Activated CD4-positive, alpha-beta T cell treated with anti-CD3 and anti-CD28 coated beads for 48 hours (primary cell): ENCODE measurements around the gene CA10.

Experiments used
- DNase-seq: peaks from one replicate; pipeline ENCODE4 v3.0.0-alpha.2; 2020

CA10 gene

GRCh38 chr17:52145476-52145875, 13.0 kb downstream of the CA10 start:
- no peak for DNase-seq

GRCh38 chr17:52143542-52143941, 15.0 kb downstream of the CA10 start:
- no peak for DNase-seq

DNA sequence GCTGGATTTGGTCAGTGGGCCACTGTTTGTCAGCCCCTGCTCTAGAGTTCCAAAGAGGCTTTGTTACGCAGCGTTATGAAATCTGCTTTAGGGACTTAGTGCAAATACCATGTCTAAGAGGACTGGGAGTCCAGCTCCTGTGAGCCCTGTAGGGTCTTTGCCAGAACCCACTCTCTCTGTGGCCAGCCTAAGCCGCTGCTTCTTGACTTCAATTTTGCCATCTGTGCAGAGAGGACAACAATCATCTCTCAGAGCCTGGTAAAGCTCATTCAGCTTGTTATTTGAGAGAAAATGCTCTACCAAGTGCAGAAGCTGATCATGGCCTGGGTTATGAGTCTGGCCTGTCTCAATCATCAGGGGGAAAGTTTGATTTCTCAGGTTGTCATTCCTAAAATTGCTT, 17.9 kb downstream of the CA10 start:
- DNase-seq: no peak

DNA sequence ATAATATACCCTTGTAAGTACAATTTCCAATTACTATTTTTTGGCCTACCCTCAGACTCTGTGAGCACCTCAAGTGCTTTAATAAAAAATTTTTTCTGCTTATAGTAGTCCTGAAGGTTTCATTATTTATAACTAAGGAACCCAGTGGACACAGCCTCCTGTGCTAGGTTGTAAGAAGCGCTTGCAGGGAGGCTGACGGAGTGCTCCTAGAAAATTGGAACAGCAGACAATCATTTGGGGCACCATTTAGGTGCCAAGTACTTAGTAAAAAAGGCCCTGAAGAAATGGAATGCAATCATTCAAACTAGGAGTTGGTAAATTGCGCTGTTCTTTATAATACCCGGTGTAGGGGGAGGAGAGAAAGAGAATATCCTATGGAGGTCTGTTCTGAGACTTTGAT, 19.8 kb downstream of the CA10 start:
- DNase-seq: no peak

GRCh38 chr17:52138350-52138749, 20.2 kb downstream of the CA10 start:
- DNase-seq: no peak

DNA sequence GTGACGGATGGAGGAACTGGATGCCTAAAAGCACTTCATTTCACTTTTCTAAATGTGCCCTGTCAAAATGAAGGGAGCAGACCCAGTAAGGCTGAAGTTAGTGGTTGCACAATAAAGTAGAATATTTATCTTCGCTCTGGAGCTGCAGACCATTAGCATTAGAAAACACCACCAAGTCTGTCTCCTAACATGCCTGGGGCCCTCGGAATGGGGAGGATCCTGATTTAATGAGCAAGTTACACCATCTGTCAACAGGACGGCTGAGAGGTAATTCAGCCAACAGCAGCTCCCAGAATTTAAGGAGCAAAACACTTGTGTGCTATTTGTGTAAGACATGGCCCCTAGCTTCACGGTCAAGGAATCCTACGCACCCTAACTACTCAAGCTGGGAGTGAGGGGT, 22.3 kb downstream of the CA10 start:
- DNase-seq: no peak

GRCh38 chr17:52134641-52135040, 23.9 kb downstream of the CA10 start:
- no peak for DNase-seq

DNA sequence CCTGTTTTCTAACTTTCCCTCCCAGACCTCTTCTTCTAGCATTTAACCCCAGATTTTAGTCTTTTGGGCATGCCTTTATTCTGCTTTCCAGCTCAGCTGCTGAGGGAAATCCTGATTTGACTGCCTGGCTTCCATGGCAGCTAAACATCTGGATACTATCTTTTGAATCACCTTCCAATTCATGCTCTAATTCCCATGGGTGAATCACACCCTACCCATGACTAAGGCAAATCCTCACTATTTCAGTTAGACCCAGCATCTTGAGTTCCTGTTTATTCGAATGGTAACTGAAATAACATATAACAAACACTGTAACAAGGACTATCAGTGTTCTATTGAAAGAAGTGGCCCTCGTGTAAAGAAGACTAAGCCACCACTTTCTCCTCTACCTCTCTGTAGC, 29.8 kb downstream of the CA10 start:
- DNase-seq: no peak

GRCh38 chr17:52124993-52125392, 33.5 kb downstream of the CA10 start:
- no peak for DNase-seq

DNA sequence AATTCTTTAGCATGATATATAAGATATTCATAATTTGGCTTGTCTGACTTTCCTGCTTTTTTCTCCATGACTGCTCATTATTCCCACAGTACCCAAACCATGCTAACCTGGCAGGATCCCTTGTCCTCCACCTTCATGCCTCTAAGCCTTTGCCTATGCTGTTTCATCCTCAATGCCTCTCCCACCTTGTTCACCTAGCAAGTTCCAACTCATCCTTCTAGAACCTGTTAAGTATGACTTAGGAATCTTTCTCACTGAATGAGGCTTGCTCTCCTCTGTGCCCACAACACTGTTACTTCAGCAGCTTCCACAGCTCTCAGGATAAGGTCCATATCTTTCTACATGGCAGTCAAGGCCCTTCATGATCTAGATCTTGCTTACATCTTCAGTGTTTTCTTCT, 34.0 kb downstream of the CA10 start:
- no peak for DNase-seq

DNA sequence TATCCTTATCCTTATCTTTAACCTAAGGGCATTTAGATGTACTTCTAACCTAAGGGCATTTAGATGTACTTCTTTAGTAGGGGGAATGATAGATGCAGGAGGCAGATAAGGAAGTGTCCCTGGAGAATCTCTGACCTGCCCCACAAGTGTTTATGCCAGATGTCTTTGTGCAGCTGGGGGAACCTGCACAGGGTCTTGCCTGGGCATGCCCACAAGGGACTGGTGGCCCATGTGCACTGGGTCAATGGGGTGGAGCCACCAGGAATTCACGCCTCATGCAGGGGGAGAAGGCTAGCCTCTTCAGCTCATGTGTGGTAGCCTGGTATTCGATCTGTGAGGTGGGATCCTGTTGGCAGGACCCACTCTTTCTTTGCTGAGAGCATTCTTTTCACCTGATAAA, 38.0 kb downstream of the CA10 start:
- DNase-seq: no peak

DNA sequence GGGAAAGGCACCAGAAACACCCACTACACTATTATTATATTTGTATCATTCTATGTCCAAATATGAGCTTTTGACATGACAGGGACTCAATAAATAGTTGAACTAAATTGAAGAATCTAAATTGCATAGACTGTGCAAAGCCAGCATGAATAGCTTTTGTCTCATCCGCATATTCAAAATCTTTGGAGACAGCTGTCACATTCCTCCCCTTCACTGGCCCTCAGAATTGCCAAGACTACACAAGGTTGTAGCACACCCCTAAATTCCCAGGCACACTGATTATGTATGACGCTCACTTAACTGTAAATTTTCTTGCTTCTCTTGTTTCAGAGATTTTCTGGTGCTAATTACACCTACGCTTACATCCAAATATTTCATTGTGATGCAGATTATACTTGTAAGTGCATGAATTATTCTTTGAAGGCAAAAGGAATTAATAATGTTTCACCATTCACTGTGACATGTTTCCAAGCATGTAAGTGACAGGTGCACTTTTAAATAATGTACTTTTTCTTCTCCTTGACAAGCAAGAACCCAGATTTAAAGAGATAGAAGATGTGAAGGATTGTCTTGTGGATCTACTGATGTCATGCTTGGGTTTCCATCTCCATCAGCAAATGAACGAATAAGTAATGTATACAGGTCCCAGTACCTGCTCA, 47.5 kb downstream of the CA10 start:
- DNase-seq: no peak

DNA sequence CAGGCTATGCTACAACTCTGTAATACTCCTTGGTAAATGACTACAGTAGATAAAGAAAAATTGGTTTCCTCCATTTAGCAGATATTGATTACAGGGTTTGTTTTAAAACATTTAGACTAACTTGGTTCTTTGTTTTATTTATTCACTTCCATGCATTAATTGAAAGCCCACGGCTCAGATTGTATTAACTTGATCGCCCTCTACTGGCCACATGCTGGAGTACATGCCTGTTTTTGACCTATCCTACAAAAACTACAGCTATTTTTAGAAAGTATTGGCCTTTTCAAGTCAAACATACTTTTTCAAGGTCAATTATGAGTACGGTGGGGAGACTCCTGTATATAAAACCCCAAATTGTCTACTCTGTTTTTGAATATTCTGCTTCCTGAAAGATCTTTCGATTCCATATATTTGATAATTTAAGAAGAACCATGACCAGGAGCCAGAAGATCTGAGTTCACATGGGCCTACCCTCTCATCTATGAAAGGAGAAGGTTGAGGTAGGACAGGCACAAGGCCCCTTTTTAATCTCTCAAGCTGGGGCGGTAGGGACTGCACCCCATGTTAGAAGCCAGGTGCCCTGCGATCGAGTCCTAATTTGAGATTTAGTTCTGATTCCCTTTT, 51.8 kb downstream of the CA10 start:
- peak; percentile 58 for DNase-seq

DNA sequence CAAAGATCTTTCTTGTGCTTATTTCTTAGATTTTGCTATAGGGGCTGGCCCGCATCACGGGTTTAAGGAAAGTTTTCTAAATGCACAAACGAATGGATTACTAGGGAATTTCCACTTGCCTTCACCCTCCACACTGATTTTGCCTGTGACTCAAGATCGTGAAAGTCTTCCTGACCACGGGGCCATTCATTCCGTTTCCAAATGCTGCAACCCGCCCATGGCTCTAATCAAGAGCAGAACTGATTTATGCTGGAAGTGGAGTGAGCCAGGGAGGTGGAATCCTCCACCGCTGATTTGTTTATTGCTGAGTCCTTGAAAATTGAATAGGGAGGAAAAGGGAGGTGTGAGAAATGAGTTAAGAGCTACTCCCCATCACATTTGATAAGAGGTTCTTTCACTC, 52.4 kb downstream of the CA10 start:
- no peak for DNase-seq

DNA sequence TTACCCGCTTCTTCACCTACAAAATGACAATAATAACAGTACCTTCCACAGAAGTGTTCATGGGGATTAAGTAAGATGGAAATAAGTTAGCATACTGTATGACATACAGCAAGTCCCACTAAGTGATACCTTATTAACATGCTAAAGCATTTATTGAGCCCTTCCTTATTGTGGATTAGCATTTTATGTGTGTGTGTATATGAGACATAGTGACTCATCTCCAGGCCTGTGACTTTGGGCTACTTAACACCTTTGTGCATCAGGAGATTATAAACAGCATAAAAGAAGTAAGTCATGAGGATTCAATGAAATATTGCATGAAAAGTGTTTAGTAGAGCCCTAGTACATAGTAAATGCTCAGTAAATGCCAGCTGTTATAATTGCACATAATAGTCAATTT, 52.9 kb downstream of the CA10 start:
- no peak for DNase-seq

DNA sequence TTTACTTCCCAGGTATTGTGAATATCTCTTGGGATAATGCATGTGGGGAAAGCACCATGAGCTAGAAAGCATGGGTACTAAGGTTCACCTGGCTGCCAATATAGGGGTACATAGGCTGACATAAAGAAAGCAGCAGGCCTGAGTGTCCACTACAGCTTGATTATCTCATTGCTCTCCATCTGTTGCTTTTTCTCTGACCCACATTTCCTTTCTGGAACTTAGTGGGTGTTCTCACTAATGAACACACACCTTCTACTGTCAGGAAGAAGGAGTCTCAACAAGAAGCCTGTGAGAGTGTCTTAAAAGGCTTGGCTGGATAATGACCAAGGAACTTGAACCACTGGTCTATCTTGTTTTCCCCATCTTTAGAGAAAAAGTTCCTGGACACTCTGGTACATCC, 62.5 kb downstream of the CA10 start:
- DNase-seq: no peak

- no peak for DNase-seq
These were observed 74.3 kb downstream of the CA10 start for GRCh38 chr17:52084176-52084575.

DNA sequence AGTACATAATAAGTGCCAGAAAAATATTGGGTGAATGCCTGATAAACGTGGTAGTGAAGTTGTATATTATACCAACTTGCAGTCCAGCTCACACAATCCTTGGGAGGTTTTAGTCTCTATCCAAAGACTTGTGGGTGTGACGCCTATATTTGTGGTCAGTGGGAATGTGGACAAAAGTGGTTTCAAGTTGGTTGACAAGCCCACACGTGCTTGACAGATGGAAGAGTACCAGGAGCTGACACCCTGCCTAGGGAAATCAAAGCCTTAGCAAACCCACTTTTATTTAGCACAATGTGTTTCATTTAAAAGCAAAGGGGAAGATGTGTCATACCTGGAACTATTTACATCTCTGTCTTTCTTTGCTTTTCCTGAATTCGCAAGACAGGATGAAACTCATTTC, 79.0 kb downstream of the CA10 start:
- DNase-seq: no peak

GRCh38 chr17:52071712-52072111, 86.8 kb downstream of the CA10 start:
- no peak for DNase-seq

DNA sequence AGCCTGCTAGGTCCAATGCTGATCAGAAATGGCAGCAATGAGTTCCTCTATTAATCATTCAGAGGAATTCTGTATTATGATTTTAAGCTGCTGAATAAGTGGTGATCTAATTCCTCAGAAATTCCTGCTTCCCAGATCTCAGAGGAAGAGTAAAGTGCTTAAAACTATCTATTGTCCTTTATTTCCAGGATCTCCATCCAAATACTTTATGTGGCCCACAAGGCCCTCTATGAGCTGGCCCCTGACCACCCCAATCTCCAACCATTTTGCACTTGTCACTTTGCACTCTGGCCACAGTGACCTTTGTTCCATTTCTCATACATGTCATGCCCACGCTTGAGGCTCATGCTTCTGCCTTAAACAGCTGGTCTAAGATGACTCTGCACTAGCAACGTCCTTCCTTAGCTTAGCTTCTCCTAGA, 93.7 kb downstream of the CA10 start:
- no peak for DNase-seq

DNA sequence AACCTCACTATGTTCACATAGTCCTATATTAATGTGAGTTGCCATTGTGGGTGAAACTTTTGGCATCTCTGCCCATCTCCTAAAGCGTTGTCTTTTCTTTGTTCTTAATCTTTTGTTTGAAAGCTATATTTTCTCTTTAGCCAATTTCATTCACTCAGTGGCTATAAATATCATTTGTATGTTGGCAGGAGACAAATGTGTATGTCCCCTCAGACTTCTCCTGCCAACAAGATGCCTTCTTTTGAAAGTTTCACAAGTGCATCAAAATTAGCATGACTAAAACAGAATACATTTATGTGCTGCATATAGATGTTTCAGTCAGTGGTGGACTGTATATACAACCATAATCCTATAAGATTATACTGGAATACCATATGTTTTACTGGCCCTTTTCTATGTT, 109.0 kb downstream of the CA10 start:
- no peak for DNase-seq

- DNase-seq: no peak
These were observed 109.5 kb downstream of the CA10 start for GRCh38 chr17:52049051-52049450.

DNA sequence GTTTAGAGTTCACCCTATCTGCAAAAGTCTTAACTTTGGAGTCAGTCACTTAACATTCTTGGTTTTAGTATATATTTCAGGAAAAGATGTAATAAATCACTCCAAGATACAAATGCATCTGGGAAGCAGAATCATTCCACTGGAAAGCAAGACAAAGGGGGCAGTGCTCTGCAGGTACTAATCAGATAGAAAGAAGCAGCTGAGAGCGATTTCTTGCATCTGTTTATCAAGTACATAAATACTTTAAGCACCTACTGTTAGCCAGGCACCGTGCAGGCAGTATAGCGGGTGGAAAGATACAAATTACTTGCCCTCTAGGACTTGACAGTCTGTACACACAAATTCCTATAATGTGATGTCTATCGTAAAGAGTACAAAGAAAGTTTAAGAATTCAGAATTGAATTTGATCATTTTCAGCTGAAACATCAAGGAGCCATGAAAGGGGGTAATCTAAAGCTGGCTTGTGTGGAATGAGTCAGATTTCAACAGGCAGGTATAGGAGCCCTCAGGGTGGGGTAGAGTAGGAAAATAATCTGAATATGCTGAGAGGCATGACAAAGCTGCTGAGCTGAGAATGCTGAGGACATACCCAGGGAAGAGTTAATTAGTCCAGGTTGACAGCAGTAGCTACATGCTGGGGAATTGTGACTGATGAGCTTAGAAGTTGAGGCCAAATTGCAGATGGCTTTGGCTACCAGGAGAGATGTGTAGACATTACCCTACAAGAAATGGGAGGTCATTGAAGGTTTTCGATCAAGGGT, 110.2 kb downstream of the CA10 start:
- no peak for DNase-seq

- DNase-seq: no peak
These were observed 111.4 kb downstream of the CA10 start for GRCh38 chr17:52047086-52047485.
